Activated naive CD8-positive, alpha-beta T cell treated with anti-CD3 and anti-CD28 coated beads, Interleukin-2, amount 10 ng/mL, durations not matched to agents 7 days and 5 days (primary cell): ENCODE results near the gene FAM13C. TPM values are rescaled to one million over a fixed set of nuclear protein-coding genes. Genes with fewer than 3 reads are reported as not detected.

Source experiments
- ATAC-seq: fragments of 150-1000 bp; cut with Tn5 transposase; one replicate; pipeline ENCODE4 v1.10.0; 2021; ENCODE audit warnings: low read depth, moderate library complexity
- POLR2A ChIA-PET: fragments of 350-600 bp; sonication (Branson Sonifier 250); formaldehyde crosslinking; loops from one replicate; lab custom pipeline; 2021; ENCODE audit warnings: antibody characterized with exemption; lab: Charles Lee
- DNase-seq: peaks from one replicate; pipeline ENCODE4 v3.0.0; 2021
- H3K27ac Mint-ChIP-seq: one replicate; pipeline ENCODE4 v1.8.0; 2022; ENCODE audit warnings: mild to moderate bottlenecking, mixed read lengths
- H3K27me3 Mint-ChIP-seq: one replicate; pipeline ENCODE4 v1.8.0; 2022; ENCODE audit warnings: mild to moderate bottlenecking, moderate library complexity, mixed read lengths
- H3K36me3 Mint-ChIP-seq: one replicate; pipeline ENCODE4 v1.8.0; 2021; ENCODE audit warnings: mild to moderate bottlenecking, mixed read lengths
- H3K4me1 Mint-ChIP-seq: one replicate; pipeline ENCODE4 v1.8.0; 2021; ENCODE audit warnings: mixed read lengths
- H3K4me3 Mint-ChIP-seq: one replicate; pipeline ENCODE4 v1.8.0; 2022; ENCODE audit warnings: mild to moderate bottlenecking, moderate library complexity, mixed read lengths
- H3K9me3 Mint-ChIP-seq: one replicate; pipeline ENCODE4 v1.8.0; 2021; ENCODE audit warnings: mixed read lengths
- total RNA-seq, 2 experiments: library from RNA; stranded (reverse); gene quantifications; one replicate each; pipeline ENCODE4 v1.2.3, GENCODE V29; 2021

FAM13C gene
- total RNA-seq, 2 experiments from 2014 or later, result not detected

DNA sequence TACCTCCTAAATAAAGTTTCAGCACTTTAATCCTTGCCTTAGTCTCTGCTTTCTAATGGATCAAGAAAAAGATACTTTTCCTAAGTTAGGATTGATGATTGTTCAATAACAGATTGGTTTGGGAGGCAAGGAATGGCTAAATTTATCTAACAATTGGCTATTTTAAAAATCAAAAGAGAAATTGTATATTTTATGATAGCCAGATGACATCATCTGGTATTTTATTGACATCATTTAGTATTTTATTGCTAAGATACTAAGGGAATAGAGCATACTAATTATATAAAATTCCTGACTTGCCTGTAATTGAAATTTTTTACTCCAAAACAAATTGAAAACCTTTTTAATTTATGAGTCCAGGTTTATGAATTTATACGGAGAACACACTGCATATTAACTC, 19.3 kb upstream of the FAM13C start:
- no peak for ATAC-seq
- H3K27me3 Mint-ChIP-seq, result no peaks in the 10 kb centered on the region
- H3K4me3 Mint-ChIP-seq, result no peak overlapping the region
- no peak for DNase-seq
- no peaks in the 10 kb centered on the region for H3K4me1 Mint-ChIP-seq
- H3K27ac Mint-ChIP-seq, result no peak overlapping the region
- H3K9me3 Mint-ChIP-seq, result no peaks in the 10 kb centered on the region
- POLR2A ChIA-PET, result no interaction called here
- H3K36me3 Mint-ChIP-seq, result no peaks in the 10 kb centered on the region

DNA sequence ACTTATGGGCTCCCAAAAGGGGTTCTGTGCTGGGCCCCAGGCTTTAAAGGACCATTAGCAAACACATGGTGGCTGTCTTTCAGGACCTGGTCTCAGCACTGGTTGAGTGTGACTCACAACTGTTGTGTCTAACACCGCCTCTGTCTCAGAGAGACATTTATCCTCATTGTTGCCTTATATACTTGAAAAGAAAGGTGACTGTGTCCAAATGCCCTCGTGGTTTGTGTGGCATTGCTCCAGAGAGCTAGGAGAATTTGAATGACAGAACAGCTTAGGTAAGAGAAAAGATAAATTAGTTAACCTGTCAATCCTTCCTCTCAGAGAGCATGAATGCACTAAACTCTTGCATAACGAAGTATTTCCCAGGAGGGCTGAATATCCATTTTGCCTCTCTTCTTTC, 14.5 kb upstream of the FAM13C start:
- no peaks in the 10 kb centered on the region for H3K9me3 Mint-ChIP-seq
- H3K4me1 Mint-ChIP-seq, result no peaks in the 10 kb centered on the region
- H3K27me3 Mint-ChIP-seq, result no peaks in the 10 kb centered on the region
- ATAC-seq, result no peak
- DNase-seq, result no peak
- H3K4me3 Mint-ChIP-seq, result no peak overlapping the region
- H3K36me3 Mint-ChIP-seq, result no peaks in the 10 kb centered on the region
- H3K27ac Mint-ChIP-seq, result no peak overlapping the region
- POLR2A ChIA-PET, result no interaction called here

DNA sequence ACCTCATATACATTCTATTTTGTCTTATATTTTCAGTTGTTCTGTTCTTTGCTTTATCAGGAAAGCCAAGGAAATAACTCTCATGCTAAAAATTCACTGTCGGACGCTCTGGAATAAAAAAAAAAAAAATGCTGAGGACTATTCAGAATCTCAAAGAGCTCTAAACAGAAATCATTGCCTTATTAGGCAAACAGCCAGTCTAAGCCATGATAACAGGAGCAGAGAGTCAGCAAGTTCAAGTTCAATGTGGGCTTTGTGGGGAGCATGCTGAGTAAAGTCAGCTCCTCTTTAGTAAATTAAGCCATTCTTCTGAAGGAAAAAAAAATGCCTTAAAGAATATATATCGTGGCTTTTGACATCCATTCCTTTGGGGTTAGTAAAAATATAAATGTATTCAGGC, 13.6 kb upstream of the FAM13C start:
- Mint-ChIP-seq H3K9me3 (no peaks in the 10 kb centered on the region), H3K27ac (no peak overlapping the region), H3K36me3 (no peaks in the 10 kb centered on the region), H3K4me1 (no peaks in the 10 kb centered on the region), H3K4me3 (no peak overlapping the region), H3K27me3 (no peaks in the 10 kb centered on the region)
- no peak for ATAC-seq
- POLR2A ChIA-PET, result no interaction called here
- no peak for DNase-seq

DNA sequence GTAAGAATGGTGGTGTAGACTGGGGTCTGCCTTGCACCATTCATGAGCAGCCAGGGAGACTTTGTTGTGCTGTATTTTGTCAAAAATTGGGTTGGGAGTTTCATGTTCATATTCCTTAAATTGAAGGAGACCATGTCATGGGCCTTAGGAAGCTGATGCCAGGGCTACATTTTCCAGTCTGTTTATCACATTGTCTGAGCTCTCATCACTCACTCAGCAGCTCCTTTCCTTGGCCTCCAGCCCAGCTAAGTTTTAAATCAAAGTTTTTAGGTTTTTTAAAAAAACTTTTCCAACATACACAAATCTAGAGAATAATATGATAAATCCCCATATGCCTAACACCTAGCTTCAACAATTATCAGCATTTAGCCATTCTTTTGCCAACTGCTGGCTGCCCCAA, 12.6 kb upstream of the FAM13C start:
- H3K27ac Mint-ChIP-seq, result no peak overlapping the region
- no peak for ATAC-seq
- no peak for DNase-seq
- H3K4me3 Mint-ChIP-seq, result no peak overlapping the region
- POLR2A ChIA-PET, result no interaction called here
- no peaks in the 10 kb centered on the region for H3K36me3 Mint-ChIP-seq
- no peaks in the 10 kb centered on the region for H3K27me3 Mint-ChIP-seq
- H3K4me1 Mint-ChIP-seq, result no peaks in the 10 kb centered on the region
- H3K9me3 Mint-ChIP-seq, result no peaks in the 10 kb centered on the region

DNA sequence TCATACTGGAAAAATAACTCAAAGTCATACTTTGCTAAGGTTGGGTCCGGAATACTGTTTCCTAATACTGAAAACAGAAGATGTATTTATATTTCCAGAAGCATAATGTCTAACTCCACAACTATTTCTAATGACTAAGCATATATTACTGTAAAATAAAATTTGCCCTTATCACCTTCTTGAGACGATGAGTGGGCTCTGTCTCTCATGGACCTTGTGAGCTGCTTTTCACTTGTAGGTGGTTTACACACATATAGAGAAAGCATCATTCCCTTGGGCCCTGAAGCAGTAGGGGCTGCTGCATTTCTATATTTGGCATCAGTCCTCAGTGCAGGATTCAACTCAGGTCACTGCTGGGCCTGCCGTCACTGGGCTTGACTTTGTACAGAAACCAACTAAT, 10.7 kb upstream of the FAM13C start:
- no peaks in the 10 kb centered on the region for H3K4me1 Mint-ChIP-seq
- no peak for ATAC-seq
- no peak overlapping the region for H3K27ac Mint-ChIP-seq
- no peaks in the 10 kb centered on the region for H3K27me3 Mint-ChIP-seq
- no peaks in the 10 kb centered on the region for H3K36me3 Mint-ChIP-seq
- no peak for DNase-seq
- POLR2A ChIA-PET, result no interaction called here
- no peaks in the 10 kb centered on the region for H3K9me3 Mint-ChIP-seq
- H3K4me3 Mint-ChIP-seq, result no peak overlapping the region

DNA sequence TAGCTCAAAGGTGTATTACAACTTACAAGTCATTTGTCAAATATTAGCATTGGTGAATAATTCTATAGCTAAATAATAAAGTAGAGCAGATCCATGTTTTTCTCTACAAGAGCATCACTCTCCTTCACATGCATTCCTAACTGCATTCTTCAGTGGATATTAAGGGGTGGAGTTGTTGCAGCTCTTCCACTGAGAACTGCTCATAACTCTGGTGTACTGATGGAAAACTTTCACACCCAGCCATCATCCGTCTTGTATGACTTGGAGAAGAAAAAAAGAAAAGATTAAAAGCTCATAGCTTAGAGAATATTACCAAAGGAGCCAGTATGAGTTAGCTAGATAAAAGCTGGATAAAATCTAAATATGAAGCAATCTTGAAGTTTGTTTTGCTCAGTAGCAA, 10.2 kb upstream of the FAM13C start:
- Mint-ChIP-seq H3K9me3 (no peaks in the 10 kb centered on the region), H3K36me3 (no peaks in the 10 kb centered on the region), H3K27me3 (no peaks in the 10 kb centered on the region), H3K4me1 (no peaks in the 10 kb centered on the region), H3K4me3 (no peak overlapping the region), H3K27ac (no peak overlapping the region)
- no peak for ATAC-seq
- DNase-seq, result no peak
- POLR2A ChIA-PET, result no interaction called here

DNA sequence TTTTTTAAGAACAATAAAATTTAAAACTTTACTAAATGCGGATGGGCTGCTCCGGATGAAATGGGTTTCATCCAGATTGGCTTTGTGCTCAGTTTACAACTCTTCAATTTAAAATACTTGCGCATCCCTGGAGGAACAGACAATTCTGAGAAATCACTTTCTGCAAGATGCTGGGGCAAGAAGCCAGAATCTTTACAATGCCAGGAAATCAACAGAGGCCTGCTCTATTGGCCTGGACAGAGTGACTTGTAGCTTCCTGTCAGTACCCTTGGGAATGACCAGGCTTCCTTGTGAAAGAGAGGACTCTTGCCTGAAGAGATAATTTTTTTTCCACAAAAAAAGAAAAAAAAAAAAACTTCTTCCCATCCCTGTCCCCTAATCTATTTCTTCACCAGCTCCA, 3.9 kb upstream of the FAM13C start:
- POLR2A ChIA-PET, result no interaction called here
- no peak overlapping the region for H3K4me3 Mint-ChIP-seq

DNA sequence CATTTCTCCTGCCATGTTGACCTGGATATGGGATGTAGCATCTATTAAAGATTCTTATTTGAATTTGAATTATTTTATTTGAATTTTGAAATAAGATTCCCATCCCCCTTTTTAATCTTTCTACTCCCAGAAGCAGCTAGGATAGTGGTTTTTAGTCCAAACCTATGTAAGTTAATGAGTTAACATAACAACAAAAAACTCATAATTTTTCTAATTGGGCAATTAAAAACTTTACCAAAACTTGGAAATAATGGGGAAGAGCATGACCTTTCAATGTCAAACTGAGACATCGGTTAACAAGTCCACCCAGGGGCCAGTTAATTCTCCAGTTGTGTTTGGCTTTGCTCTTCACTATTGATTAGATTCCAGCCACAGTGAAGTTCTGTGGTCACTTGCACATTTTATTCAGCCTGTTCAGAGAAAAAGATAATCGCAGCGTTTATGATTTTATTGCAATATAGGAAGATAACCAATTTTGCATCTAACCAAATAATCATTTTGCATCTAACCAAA, 1.2 kb upstream of the FAM13C start:
- H3K9me3 Mint-ChIP-seq, result no peaks in the 10 kb centered on the region
- POLR2A ChIA-PET, result no interaction called here
- H3K4me1 Mint-ChIP-seq, result peaks cover 4% of the 10 kb centered on the region
- H3K27me3 Mint-ChIP-seq, result peaks cover 28% of the 10 kb centered on the region
- no peaks in the 10 kb centered on the region for H3K36me3 Mint-ChIP-seq
- ATAC-seq (no peak), DNase-seq (no peak)
- no peak overlapping the region for H3K4me3 Mint-ChIP-seq
- no peak overlapping the region for H3K27ac Mint-ChIP-seq

More for the DNA sequence above, 3.9 kb upstream of the FAM13C start:
- H3K36me3 Mint-ChIP-seq, result no peaks in the 10 kb centered on the region
- no peak for DNase-seq
- H3K27me3 Mint-ChIP-seq, result peaks cover 25% of the 10 kb centered on the region
- H3K4me1 Mint-ChIP-seq, result peaks cover 4% of the 10 kb centered on the region
- no peak for ATAC-seq
- H3K9me3 Mint-ChIP-seq, result no peaks in the 10 kb centered on the region
- H3K27ac Mint-ChIP-seq, result no peak overlapping the region

DNA sequence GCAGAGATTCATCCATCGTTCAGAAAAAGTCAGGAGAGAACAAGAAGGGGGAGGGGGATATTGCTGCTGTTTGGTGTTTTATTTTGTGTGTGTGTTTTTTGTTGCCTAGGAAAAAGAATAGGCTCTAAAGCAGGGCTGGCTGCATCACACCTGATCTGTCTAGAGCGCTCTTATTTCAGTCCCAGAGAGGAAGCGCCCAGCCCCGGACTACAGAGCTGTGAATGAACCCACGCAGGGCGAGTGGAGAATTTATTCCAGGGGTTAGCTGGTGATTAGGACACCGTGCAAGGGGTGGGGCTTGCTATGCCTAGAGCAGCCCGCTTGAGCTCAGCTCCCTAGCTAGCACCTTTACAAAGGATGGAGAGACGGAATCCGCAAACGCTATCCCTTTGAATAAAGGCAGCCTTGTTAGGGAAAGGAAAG, 621 bp upstream of the FAM13C start:
- DNase-seq, result no peak
- H3K4me1 Mint-ChIP-seq, result peaks cover 4% of the 10 kb centered on the region
- H3K9me3 Mint-ChIP-seq, result no peaks in the 10 kb centered on the region
- peaks cover 28% of the 10 kb centered on the region for H3K27me3 Mint-ChIP-seq
- no peak overlapping the region for H3K27ac Mint-ChIP-seq
- no peaks in the 10 kb centered on the region for H3K36me3 Mint-ChIP-seq
- POLR2A ChIA-PET, result no interaction called here
- peak overlapping the region; percentile 16 for H3K4me3 Mint-ChIP-seq
- ATAC-seq, result no peak

DNA sequence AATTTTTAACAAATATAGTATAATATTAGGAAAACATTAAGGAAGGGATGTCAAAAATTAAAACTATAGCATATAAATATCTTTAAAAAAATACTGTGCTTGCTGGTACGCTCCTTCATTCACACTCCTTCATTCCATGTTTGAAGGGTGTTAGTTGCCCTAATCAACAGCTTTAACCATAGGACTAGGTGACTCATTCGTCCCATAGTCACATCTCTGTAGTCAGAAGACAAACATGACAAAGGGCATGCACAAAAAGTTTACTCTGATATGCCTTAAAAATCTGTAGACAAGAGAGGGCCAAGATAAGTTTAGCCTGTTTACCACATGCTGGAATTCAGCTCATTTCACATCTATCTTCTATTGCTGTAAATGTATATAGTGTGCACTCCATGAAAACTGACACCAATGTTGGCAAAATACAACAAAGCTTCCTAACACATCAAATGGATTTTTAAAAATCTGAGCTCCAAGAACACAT, 646 bp downstream of the FAM13C start:
- POLR2A ChIA-PET, result no interaction called here
- H3K27ac Mint-ChIP-seq, result no peak overlapping the region
- DNase-seq (no peak), ATAC-seq (no peak)
- no peaks in the 10 kb centered on the region for H3K36me3 Mint-ChIP-seq
- H3K9me3 Mint-ChIP-seq, result no peaks in the 10 kb centered on the region
- H3K27me3 Mint-ChIP-seq, result peaks cover 28% of the 10 kb centered on the region
- no peak overlapping the region for H3K4me3 Mint-ChIP-seq
- H3K4me1 Mint-ChIP-seq, result peaks cover 4% of the 10 kb centered on the region

DNA sequence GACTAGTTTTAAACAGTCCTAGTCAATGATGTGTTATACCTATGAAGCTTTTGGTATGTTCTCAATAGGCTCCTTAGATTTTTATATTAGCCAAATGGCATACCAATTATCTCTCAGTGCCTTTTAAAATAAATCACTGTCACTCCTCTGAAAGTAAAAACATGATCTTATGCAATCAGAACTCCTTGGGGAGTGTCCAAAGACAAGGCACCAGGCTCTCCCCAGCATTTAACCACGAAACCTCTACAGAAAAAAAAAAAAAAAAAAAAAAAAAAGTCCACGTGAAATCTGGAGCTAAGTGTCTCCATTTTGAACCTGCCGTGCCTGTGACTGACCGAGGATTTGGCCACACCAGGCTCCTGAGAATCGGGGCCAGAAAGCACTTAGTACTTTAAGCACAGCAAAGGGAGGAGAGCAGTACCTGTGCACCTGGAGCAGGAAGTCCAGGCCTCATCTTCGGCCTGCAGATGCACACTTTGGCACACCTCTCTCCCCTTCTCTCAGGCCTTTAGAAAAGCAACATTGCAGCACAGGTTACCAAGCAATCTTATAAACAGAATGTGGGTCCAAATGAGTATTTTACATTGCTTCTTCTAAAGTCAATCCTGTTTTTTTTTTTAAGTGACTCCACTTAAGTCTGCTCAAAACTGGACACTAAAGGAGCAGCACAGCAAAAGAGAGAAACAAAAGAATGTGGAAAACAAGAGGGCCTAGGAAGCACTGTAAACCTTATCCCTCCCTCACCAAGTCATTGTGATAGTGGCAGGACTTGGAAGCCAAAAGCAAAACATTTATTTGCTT, 1.5 kb downstream of the FAM13C start:
- H3K27me3 Mint-ChIP-seq, result peaks cover 28% of the 10 kb centered on the region
- no peak for DNase-seq
- POLR2A ChIA-PET, result no interaction called here
- H3K4me3 Mint-ChIP-seq, result no peak overlapping the region
- H3K36me3 Mint-ChIP-seq, result no peaks in the 10 kb centered on the region
- H3K4me1 Mint-ChIP-seq, result peaks cover 4% of the 10 kb centered on the region
- H3K9me3 Mint-ChIP-seq, result no peaks in the 10 kb centered on the region
- no peak overlapping the region for H3K27ac Mint-ChIP-seq
- no peak for ATAC-seq

DNA sequence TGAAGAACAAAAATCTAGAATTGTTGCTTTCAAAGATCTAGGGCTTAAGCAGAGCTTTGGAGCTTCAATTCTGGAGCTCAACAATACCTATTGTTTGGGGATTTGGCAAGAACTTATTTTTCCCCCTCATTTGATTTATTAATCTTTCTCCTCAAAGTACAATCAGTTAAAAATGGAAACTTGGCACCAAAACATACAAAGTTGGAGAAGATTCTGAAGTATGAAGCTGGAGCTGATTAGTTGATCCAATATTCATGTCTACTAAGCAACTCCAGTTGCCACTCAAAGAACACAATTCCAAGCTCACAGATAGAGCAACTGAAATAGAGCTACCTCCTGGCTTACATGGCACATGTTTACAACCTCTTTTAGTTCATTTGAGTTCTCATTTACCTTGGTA, 3.8 kb downstream of the FAM13C start:
- peaks cover 20% of the 10 kb centered on the region for H3K27me3 Mint-ChIP-seq
- POLR2A ChIA-PET, result no interaction called here
- no peaks in the 10 kb centered on the region for H3K36me3 Mint-ChIP-seq
- no peaks in the 10 kb centered on the region for H3K9me3 Mint-ChIP-seq
- DNase-seq (no peak), ATAC-seq (no peak)
- no peak overlapping the region for H3K4me3 Mint-ChIP-seq
- H3K4me1 Mint-ChIP-seq, result peaks cover 4% of the 10 kb centered on the region
- no peak overlapping the region for H3K27ac Mint-ChIP-seq

DNA sequence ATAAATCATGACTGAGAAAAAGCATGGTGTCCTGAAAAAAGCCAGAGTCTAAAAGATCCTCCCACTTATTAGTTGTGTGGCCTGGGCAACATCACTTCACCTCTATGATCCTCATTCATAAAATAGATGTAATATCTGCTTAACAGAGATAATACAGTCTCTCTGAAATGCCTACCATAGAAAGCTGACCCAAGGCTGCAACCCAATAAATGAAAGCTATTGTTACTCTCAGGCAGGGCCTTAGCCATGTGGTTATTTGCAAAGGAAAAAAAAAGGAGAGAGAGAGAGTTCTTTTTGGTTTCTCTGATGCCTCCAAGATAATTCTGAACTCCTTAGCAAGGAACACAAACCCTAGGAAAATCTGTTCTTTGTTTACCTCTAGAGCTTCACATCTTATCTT, 7.9 kb downstream of the FAM13C start:
- Mint-ChIP-seq H3K9me3 (peaks cover 1% of the 10 kb centered on the region), H3K36me3 (no peaks in the 10 kb centered on the region), H3K4me1 (no peaks in the 10 kb centered on the region), H3K27ac (no peak overlapping the region), H3K27me3 (peaks cover 1% of the 10 kb centered on the region), H3K4me3 (no peak overlapping the region)
- no peak for ATAC-seq
- no peak for DNase-seq
- POLR2A ChIA-PET, result no interaction called here

DNA sequence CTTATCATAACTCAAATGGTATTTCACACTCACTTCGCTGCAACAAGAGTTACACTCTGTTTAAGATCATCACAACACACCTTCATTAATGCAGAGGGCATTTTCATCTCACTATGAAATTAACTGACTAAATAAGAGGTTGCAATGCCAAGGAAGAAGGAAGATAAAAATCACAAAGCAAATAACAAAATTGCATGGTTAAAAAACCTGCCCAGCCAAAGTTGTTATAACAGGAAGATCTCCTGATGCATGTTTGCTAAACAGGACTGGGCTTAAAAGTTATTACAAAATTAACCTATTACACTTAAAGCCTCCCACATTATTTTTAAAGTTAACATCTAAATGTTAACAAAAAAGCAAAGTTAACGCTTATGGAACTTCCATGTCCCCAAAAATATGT, 11.8 kb downstream of the FAM13C start:
- Mint-ChIP-seq H3K27ac (no peak overlapping the region), H3K4me3 (no peak overlapping the region)

More for the DNA sequence above, 11.8 kb downstream of the FAM13C start:
- Mint-ChIP-seq H3K4me1 (no peaks in the 10 kb centered on the region), H3K27me3 (no peaks in the 10 kb centered on the region), H3K36me3 (no peaks in the 10 kb centered on the region), H3K9me3 (peaks cover 3% of the 10 kb centered on the region)
- DNase-seq, result no peak
- POLR2A ChIA-PET, result no interaction called here
- ATAC-seq, result no peak
